Fibroblast of pulmonary artery (primary cell): ENCODE results near the gene KDM4D.
"Not testable (repeated sequence)": the region's sequence is repeated elsewhere in the genome, so short reads cannot be mapped to it uniquely, and the experiment has no call there.

Source experiments
- DNase-seq: peaks from one replicate; pipeline ENCODE4 v3.0.0-alpha.2; 2010; ENCODE audit warnings: low read depth
- H3K4me3 ChIP-seq: replicated peaks from 2 replicates; pipeline ENCODE4 v1.5.1; 2011; ENCODE audit warnings: low read depth, mild to moderate bottlenecking, control low read depth, low read length, moderate library complexity
- CTCF ChIP-seq: IDR thresholded peaks from 2 replicates; pipeline ENCODE4 v1.5.1; 2011; ENCODE audit warnings: mild to moderate bottlenecking, control low read depth, low read length, inconsistent platforms; ENCODE audit errors: missing control alignments

The KDM4D gene

GRCh38 chr11:95024958-95025357 lies 51.4 kb downstream of the KDM4D start, which contains the start of gene KDM4E:
KDM4E (plus strand) TSS chr11:95025258; CDS start chr11:95025558, 300 bp downstream.
- no peak for TF ChIP-seq CTCF
- DNase-seq = no peak
- no peak within 1 kb of the TSS for H3K4me3 ChIP-seq

- not testable (repeated sequence) for H3K4me3 ChIP-seq, DNase-seq
Measured at GRCh38 chr11:95025594-95025993, 52.1 kb downstream of the KDM4D start.

- H3K4me3 ChIP-seq = no peak overlapping the region
- DNase-seq = no peak
- no peak for TF ChIP-seq CTCF
Measured at GRCh38 chr11:95028357-95028756, 54.8 kb downstream of the KDM4D start.

- H3K4me3 ChIP-seq = no peak overlapping the region
- TF ChIP-seq CTCF = no peak
- no peak for DNase-seq
Measured at GRCh38 chr11:95033051-95033450, 59.5 kb downstream of the KDM4D start.

- TF ChIP-seq CTCF = no peak
- H3K4me3 ChIP-seq = no peak overlapping the region
- DNase-seq = no peak
Measured at GRCh38 chr11:95035316-95035715, 61.8 kb downstream of the KDM4D start.

- peak; percentile 15 for DNase-seq
- H3K4me3 ChIP-seq = peak overlapping the region; percentile 39
Measured at GRCh38 chr11:95037356-95038035, 64.0 kb downstream of the KDM4D start.

GRCh38 chr11:95042239-95042638 lies 68.7 kb downstream of the KDM4D start:
- no peak for TF ChIP-seq CTCF
- no peak overlapping the region for H3K4me3 ChIP-seq
- DNase-seq = no peak

- no peak for DNase-seq
- TF ChIP-seq CTCF = no peak
- no peak overlapping the region for H3K4me3 ChIP-seq
Measured at GRCh38 chr11:95042906-95043305, 69.4 kb downstream of the KDM4D start.
